ENCODE measurements around the gene ARHGEF5.
"Not testable (repeated sequence)": the region's sequence is repeated elsewhere in the genome, so short reads cannot be mapped to it uniquely, and the experiment has no call there.

GRCh38 chr7:144323359-144323758 is 31.8 kb upstream of the ARHGEF5 start:
- TF ChIP-seq CTCF, POLR2A (IDR thresholded peaks at IDR 0.05): not testable (repeated sequence)

Measured in upper lobe of left lung (tissue), 4 donors.